Fibroblast of lung (primary cell): ENCODE results near the gene ZNF620. TPM values are rescaled to one million over a fixed set of nuclear protein-coding genes. Genes with fewer than 3 reads are reported as not detected.

Experiments
- DNase-seq, 2 donors: peaks; one replicate each; pipeline versions ENCODE4 v3.0.0 to v3.0.0-alpha.2; 2010; ENCODE audit warnings: low read depth in 2 of 2
- H2AFZ ChIP-seq: 2 replicates; pipeline ENCODE4 v1.5.1; 2012; ENCODE audit warnings: low read length, control low read depth, inconsistent platforms
- H3K27ac ChIP-seq: 2 replicates; pipeline ENCODE4 v1.5.1; 2011; ENCODE audit warnings: low read length, control low read depth; ENCODE audit not compliant: insufficient read depth
- H3K27me3 ChIP-seq: 2 replicates; pipeline ENCODE4 v1.5.1; 2011; ENCODE audit warnings: mild to moderate bottlenecking, low read length; ENCODE audit not compliant: control insufficient read depth, insufficient read depth
- H3K36me3 ChIP-seq: 2 replicates; pipeline ENCODE4 v1.5.1; 2011; ENCODE audit warnings: low read length; ENCODE audit not compliant: control insufficient read depth, insufficient read depth
- H3K4me1 ChIP-seq: 2 replicates; pipeline ENCODE4 v1.5.1; 2011; ENCODE audit warnings: low read length; ENCODE audit not compliant: control insufficient read depth, insufficient read depth; ENCODE audit errors: extremely low read depth
- H3K4me2 ChIP-seq: 2 replicates; pipeline ENCODE4 v1.5.1; 2011; ENCODE audit warnings: low read length, control low read depth; ENCODE audit not compliant: insufficient read depth; ENCODE audit errors: extremely low read depth
- H3K4me3 ChIP-seq, 4 experiments: fragments of 200-600 bp in 1 of 4; sonication (generic) in 1 of 4; replicated peaks in 1 of 4; 2 replicates each; pipeline ENCODE4 v1.5.1; 2011 to 2016; ENCODE audit warnings: low read length in 4 of 4, low read depth in 3 of 4, mild to moderate bottlenecking in 3 of 4, control low read depth in 2 of 4, inconsistent platforms in 1 of 4, mixed read lengths in 1 of 4; ENCODE audit not compliant: insufficient read depth in 1 of 4; ENCODE audit errors: control extremely low read depth in 1 of 4
- H3K79me2 ChIP-seq: 2 replicates; pipeline ENCODE4 v1.5.1; 2012; ENCODE audit warnings: mild to moderate bottlenecking, low read length, inconsistent platforms; ENCODE audit not compliant: control insufficient read depth, insufficient read depth
- H3K9ac ChIP-seq: 2 replicates; pipeline ENCODE4 v1.5.1; 2011; ENCODE audit warnings: mild to moderate bottlenecking, low read length, control low read depth; ENCODE audit not compliant: insufficient read depth
- H3K9me3 ChIP-seq: 2 replicates; pipeline ENCODE4 v1.5.1; 2012; ENCODE audit warnings: low read depth, low read length; ENCODE audit not compliant: control insufficient read depth, insufficient read depth
- H4K20me1 ChIP-seq: 2 replicates; pipeline ENCODE4 v1.5.1; 2011; ENCODE audit warnings: low read length; ENCODE audit not compliant: control insufficient read depth, insufficient read depth; ENCODE audit errors: extremely low read depth
- CTCF ChIP-seq, 2 donors: IDR thresholded peaks in 1 of 2; conservative IDR thresholded peaks in 1 of 2; 1 replicate in 1 of 2; 2 replicates in 1 of 2; pipeline ENCODE4 v1.5.1; 2011 to 2012; ENCODE audit warnings: low read length in 2 of 2, control low read depth in 1 of 2, inconsistent platforms in 1 of 2, low read depth in 1 of 2, mild to moderate bottlenecking in 1 of 2
- EZH2 ChIP-seq: IDR thresholded peaks from 2 replicates; pipeline ENCODE4 v1.5.1; 2012; ENCODE audit warnings: low read length, control low read depth, mild to moderate bottlenecking; ENCODE audit errors: missing control alignments
- polyA plus RNA-seq, 2 donors: library from polyadenylated mRNA; depleted of rRNA in 1 of 2; stranded (reverse) in 1 of 2; unstranded in 1 of 2; fragments of >200 nt; gene quantifications; 2 replicates each; pipeline ENCODE4 v1.2.1, GENCODE V29; 2011 to 2012; ENCODE audit warnings: missing spikeins in 1 of 2
- total RNA-seq: library from RNA; depleted of rRNA; stranded (reverse); fragments of >200 nt; gene quantifications from 2 replicates; pipeline ENCODE4 v1.2.1, GENCODE V29; 2014

The ZNF620 gene
- total and polyA plus RNA-seq, 2 donors (not counting 1 experiment from before 2014, with no cell fraction given): 0.51 to 1.5 TPM

- no peaks in the 10 kb centered on the region for H3K9me3 ChIP-seq
- H3K4me1 ChIP-seq: no peaks in the 10 kb centered on the region
- H3K79me2 ChIP-seq: peaks cover 2% of the 10 kb centered on the region
- H3K27me3 ChIP-seq: no peaks in the 10 kb centered on the region
- H3K9ac ChIP-seq: no peak overlapping the region
- H4K20me1 ChIP-seq: no peaks in the 10 kb centered on the region
- no peak overlapping the region for H3K4me2 ChIP-seq
- H3K4me3 ChIP-seq: no peak overlapping the region
- no peak overlapping the region for H2AFZ ChIP-seq
- no peak overlapping the region for H3K27ac ChIP-seq
- no peak for TF ChIP-seq CTCF (conservative IDR thresholded peaks at IDR 0.05 in 1 of 2, IDR thresholded peaks at IDR 0.05 in 1 of 2; ENCODE audit: low read depth in 1 of 2, low read length in 2 of 2)
- no peak for TF ChIP-seq EZH2
- no peaks in the 10 kb centered on the region for H3K36me3 ChIP-seq
- DNase-seq: no peak
Observed at GRCh38 chr3:40521254-40521653, 15.4 kb downstream of the ZNF620 start.

- no peak overlapping the region for H3K4me2 ChIP-seq
- H3K4me3 ChIP-seq: no peak overlapping the region
- no peak for TF ChIP-seq CTCF (conservative IDR thresholded peaks at IDR 0.05 in 1 of 2, IDR thresholded peaks at IDR 0.05 in 1 of 2; ENCODE audit: low read depth in 1 of 2, low read length in 2 of 2)
- no peak for TF ChIP-seq EZH2
- no peaks in the 10 kb centered on the region for H4K20me1 ChIP-seq
- peaks cover 2% of the 10 kb centered on the region for H3K79me2 ChIP-seq
- H3K9me3 ChIP-seq: no peaks in the 10 kb centered on the region
- H3K9ac ChIP-seq: no peak overlapping the region
- no peak for DNase-seq
- H3K36me3 ChIP-seq: peaks cover 5% of the 10 kb centered on the region
- no peak overlapping the region for H3K27ac ChIP-seq
- no peak overlapping the region for H2AFZ ChIP-seq
- no peaks in the 10 kb centered on the region for H3K4me1 ChIP-seq
- H3K27me3 ChIP-seq: no peaks in the 10 kb centered on the region
Observed at GRCh38 chr3:40523781-40524180, 17.9 kb downstream of the ZNF620 start.

- Histone ChIP-seq H3K27me3 (no peaks in the 10 kb centered on the region), H2AFZ (peak overlapping the region; percentile 83), H3K4me3 (peak overlapping the region; percentile 73 to 92 (median 76)), H3K9ac (peak overlapping the region; percentile 91), H3K4me1 (no peaks in the 10 kb centered on the region), H3K79me2 (peaks cover 2% of the 10 kb centered on the region), H3K9me3 (no peaks in the 10 kb centered on the region), H3K4me2 (peak overlapping the region; percentile 81), H3K27ac (peak overlapping the region; percentile 87), H4K20me1 (no peaks in the 10 kb centered on the region), H3K36me3 (peaks cover 6% of the 10 kb centered on the region)
- TF ChIP-seq EZH2 (no peak), CTCF (conservative IDR thresholded peaks at IDR 0.05 in 1 of 2, IDR thresholded peaks at IDR 0.05 in 1 of 2; ENCODE audit: low read depth in 1 of 2, low read length in 2 of 2) (no peak)
- DNase-seq: peak in 1 of 2 donors; percentile 19
Observed at GRCh38 chr3:40524222-40524567, 18.4 kb downstream of the ZNF620 start.
